HG03175 (cell line): ENCODE data around the gene HPX.

Experiments used
- ATAC-seq: cut with Tn5 transposase; IDR thresholded peaks from one replicate; pipeline ENCODE4 v1.9.1; 2021; ENCODE audit warnings: mild to moderate bottlenecking, moderate library complexity; ENCODE audit not compliant: unreplicated experiment

Gene HPX

GRCh38 chr11:6468712-6469495 is 28.1 kb upstream of the HPX start:
- no peak for ATAC-seq

- ATAC-seq: no peak
Observed at GRCh38 chr11:6459099-6459450, 18.3 kb upstream of the HPX start.

- no peak for ATAC-seq
Observed at GRCh38 chr11:6458352-6459098, 17.7 kb upstream of the HPX start.

- no peak for ATAC-seq
Observed at GRCh38 chr11:6457581-6458320, 17.0 kb upstream of the HPX start.

- ATAC-seq: no peak
Observed at GRCh38 chr11:6456361-6457073, 15.7 kb upstream of the HPX start.

GRCh38 chr11:6455070-6455469 is 14.3 kb upstream of the HPX start:
- ATAC-seq: no peak

- no peak for ATAC-seq
Observed at GRCh38 chr11:6453152-6453551, 12.4 kb upstream of the HPX start.

GRCh38 chr11:6452219-6452618 is 11.4 kb upstream of the HPX start:
- ATAC-seq: no peak

GRCh38 chr11:6448574-6448973 is 7.8 kb upstream of the HPX start:
- no peak for ATAC-seq

- peak; percentile 73 for ATAC-seq
Observed at GRCh38 chr11:6443269-6444003, 2.6 kb upstream of the HPX start.

- ATAC-seq: no peak
Observed at GRCh38 chr11:6442441-6442840, 1.7 kb upstream of the HPX start.

- no peak for ATAC-seq
Observed at GRCh38 chr11:6438979-6439571, 1.7 kb downstream of the HPX start.

- ATAC-seq: no peak
Observed at GRCh38 chr11:6437993-6438392, 2.8 kb downstream of the HPX start.

- ATAC-seq: no peak
Observed at GRCh38 chr11:6437423-6437822, 3.4 kb downstream of the HPX start.

GRCh38 chr11:6433998-6434660 is 6.7 kb downstream of the HPX start:
- no peak for ATAC-seq

GRCh38 chr11:6431861-6432260 is 8.9 kb downstream of the HPX start:
- ATAC-seq: no peak

GRCh38 chr11:6427516-6427915 is 13.3 kb downstream of the HPX start:
- ATAC-seq: no peak

- no peak for ATAC-seq
Observed at GRCh38 chr11:6420677-6421076, 20.1 kb downstream of the HPX start.

GRCh38 chr11:6419009-6419631 is 21.7 kb downstream of the HPX start, which contains the start of gene APBB1:
APBB1 (minus strand) TSS chr11:6419094; CDS start chr11:6411347, 7,747 bp downstream.
- no peak for ATAC-seq
